NCI-H2227 (cell line): ENCODE results near the gene PHACTR2.

ENCODE experiments used
- DNase-seq: peaks from one replicate; lab custom pipeline; 2025; ENCODE audit not compliant: unreplicated experiment; lab: John Stamatoyannopoulos, UW

The PHACTR2 gene

GRCh38 chr6:143674483-143675381 lies 3.0 kb upstream of the PHACTR2 start:
- DNase-seq = no peak

DNA sequence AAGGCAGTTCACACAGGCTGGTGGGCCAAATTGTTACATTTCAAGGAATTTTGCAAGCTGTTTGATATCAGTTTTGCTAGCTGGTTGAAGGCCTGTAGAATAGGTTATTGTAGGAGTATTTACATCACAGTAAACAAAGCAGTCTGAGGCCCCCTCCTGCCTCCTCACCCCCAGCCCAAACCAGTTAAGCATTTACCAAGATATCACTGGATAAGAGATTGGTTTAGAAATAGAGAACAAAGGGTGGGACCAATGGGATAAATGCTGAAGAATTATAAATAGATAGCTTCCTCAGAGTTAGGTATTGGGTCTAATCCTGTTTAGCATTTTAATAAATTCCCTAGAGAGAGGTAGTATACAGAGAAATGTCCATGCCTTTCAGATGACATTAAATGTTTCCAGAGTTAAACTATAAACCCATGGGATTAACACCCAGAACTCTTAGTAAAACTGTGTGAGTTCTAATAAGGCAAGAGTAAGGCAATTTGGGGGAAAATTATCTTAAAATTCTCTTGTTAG lies 2.3 kb upstream of the PHACTR2 start:
- DNase-seq = no peak

- DNase-seq = no peak
Observed at GRCh38 chr6:143675946-143676345, 1.8 kb upstream of the PHACTR2 start.

DNA sequence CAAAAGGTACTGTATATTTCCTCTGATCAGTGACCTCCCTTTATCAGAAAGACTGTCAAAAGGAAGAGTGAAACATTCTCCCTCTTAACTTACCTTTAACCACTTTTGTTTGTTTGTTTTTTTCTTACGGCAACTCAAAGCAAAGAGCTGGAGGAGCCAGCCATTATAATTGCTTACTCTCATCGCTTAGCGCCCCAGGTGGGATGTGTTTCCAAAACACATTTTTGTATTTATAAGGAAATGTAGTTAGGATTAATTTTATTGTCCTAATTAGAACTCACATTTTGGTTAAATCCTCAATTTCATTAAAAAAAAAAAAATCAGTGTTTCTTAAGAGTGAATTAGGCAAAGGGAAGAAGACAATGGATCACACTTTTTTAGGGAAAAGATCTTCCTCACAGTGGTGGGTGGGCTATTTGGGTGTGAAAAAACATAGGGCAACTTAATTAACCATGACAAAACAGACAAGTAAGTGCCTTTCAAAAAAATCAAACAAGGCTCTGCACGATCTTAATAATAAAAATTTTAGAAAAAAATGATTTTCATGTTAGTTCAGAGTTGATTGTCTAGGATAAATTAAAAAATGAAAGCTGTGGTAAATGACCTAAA lies 1.2 kb upstream of the PHACTR2 start:
- no peak for DNase-seq

DNA sequence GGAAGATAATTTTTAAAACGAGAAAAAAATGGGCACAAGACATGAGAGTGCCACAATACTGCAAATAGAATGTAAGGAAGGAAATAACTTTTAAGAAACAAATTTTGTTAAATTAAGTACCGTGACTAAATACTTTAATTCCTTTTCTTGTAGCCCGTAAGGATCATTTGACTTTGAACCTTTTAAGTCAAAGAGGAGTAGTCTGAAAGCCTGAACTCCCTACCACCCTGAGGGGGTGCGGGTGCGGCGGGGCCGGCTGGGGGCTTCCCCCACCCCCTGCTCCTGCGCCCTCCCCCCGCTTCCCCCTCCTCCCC lies 231 bp upstream of the PHACTR2 start:
- DNase-seq = no peak

GRCh38 chr6:143679041-143679440 lies 1.3 kb downstream of the PHACTR2 start:
- DNase-seq = no peak

DNA sequence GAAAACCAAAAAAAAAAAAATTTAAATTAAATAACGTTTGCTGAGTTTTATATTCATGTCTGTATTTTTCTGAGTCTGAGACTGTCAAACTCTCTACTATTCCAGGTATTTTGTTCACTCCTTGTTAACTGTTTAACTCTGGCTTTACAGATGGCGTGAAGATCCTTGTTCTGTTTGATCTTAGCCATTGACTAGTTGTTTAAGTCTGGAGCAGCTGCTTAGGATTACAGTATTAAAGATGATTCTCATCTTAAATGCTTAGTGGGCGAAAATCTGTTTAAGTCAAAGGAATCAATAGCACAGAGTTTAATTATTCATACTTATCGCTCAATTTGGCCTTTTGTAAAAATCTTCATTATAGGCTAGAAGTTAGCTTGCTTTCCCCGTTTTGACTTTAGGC lies 2.4 kb downstream of the PHACTR2 start:
- DNase-seq = no peak

GRCh38 chr6:143682805-143683204 lies 5.0 kb downstream of the PHACTR2 start:
- no peak for DNase-seq

- no peak for DNase-seq
Observed at GRCh38 chr6:143684486-143684885, 6.7 kb downstream of the PHACTR2 start.

DNA sequence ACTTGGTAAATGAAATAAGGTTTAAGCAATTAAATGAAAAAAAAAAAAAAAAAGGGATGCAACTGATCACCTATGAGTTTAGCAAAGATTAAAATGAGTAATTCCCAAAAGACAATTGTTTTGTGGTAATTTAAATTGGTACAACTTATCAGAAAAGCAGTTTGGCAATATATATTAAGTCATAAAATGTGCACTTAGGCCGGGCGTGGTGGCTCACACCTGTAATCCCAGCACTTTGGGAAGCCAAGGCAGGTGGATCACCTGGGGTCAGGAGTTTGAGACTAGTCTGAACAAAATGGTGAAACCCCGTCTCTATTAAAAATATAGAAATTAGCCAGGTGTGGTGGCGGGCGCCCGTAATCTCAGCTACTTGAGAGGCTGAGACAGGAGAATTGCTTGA lies 7.9 kb downstream of the PHACTR2 start:
- no peak for DNase-seq

- no peak for DNase-seq
Observed at GRCh38 chr6:143687591-143687990, 9.8 kb downstream of the PHACTR2 start.

- DNase-seq = no peak
Observed at GRCh38 chr6:143688681-143689080, 10.9 kb downstream of the PHACTR2 start.

GRCh38 chr6:143689852-143690251 lies 12.1 kb downstream of the PHACTR2 start:
- no peak for DNase-seq

GRCh38 chr6:143691155-143691554 lies 13.4 kb downstream of the PHACTR2 start:
- DNase-seq = no peak

DNA sequence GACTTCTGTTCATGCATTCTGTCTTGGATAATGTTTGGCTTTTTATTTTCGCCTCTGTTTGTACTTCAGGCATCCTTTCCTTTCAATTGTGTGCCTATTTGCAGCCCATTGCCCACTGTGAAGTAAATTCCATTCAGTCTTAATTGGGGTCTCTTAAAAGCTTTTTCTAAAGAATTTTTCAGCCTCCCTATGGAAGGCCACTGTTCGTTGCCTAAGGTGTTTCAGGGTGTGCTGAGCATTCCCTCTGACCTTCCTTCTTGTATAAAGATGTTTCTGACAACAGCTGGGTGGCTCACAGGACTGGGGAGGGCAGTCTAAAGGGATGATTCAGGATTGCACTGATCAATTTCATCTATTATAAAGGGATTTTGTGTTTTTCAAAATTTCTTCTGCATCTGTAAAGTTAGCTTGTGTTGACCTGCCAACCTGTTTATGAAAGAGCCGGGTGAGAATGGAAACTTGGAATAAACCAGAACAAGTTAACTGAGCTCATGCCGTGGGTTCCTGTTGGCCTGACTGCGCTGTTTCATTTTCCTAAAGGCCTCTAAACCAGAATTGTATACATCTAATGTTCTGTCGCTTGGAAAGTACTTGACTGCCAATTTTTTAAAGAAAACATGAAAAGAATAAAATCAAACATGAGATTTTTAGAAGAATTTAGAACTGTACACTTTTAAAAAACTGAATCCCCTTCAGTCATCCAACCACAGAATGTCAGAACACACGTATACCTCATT lies 14.3 kb downstream of the PHACTR2 start:
- no peak for DNase-seq

DNA sequence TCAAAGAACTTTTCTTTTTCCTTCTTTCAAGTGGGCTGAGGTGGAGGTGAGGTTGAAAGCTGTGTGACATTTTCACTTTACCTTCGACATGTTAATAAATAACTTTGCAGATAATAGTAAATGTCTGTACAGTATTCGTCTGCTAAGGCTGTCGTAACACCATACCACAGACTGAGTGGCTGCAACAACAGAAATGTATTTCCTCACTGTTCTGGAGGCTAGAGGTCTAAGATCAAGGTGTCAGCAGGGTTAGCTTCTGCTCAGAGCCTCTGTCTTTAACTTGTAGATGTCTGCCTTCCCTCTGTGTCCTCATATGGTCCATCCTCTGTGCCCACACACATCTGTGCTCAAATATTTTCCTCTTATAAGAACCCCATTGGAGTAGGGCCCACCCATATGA lies 14.9 kb downstream of the PHACTR2 start:
- no peak for DNase-seq

DNA sequence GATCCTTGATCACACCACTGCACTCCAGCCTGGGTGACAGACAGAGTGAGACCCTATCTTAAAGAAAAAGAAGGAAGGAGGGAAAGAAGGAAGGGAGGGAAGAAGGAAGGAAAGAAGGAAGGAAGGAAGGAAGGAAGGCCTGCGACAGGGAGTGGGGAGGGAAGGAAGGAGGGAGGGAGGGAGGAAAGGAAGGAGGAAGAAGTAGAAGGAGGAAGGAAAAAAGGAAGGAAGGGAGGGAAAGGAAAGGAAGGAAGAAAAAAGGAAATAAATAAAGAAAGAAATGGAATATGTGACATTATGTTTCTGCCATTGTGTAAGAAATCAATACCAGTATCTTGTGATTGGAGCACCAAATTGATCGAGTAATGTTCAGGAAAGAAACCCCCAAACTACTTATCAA lies 16.2 kb downstream of the PHACTR2 start:
- DNase-seq = no peak

GRCh38 chr6:143694560-143694959 lies 16.8 kb downstream of the PHACTR2 start:
- DNase-seq = no peak

GRCh38 chr6:143695130-143695968 lies 17.6 kb downstream of the PHACTR2 start:
- no peak for DNase-seq

- no peak for DNase-seq
Observed at GRCh38 chr6:143695969-143696663, 18.4 kb downstream of the PHACTR2 start.
